Measurements from ENCODE around the gene BANF2. TPM values are rescaled to one million over a fixed set of nuclear protein-coding genes. Genes with fewer than 3 reads are reported as not detected.

BANF2 gene
- total and polyA plus RNA-seq, 2 of the 13 experiments (the other 11 are each of a cell fraction or from before 2014, with no cell fraction given) = 0.35 TPM; not detected in 1

- TF ChIP-seq, protein P1, sequence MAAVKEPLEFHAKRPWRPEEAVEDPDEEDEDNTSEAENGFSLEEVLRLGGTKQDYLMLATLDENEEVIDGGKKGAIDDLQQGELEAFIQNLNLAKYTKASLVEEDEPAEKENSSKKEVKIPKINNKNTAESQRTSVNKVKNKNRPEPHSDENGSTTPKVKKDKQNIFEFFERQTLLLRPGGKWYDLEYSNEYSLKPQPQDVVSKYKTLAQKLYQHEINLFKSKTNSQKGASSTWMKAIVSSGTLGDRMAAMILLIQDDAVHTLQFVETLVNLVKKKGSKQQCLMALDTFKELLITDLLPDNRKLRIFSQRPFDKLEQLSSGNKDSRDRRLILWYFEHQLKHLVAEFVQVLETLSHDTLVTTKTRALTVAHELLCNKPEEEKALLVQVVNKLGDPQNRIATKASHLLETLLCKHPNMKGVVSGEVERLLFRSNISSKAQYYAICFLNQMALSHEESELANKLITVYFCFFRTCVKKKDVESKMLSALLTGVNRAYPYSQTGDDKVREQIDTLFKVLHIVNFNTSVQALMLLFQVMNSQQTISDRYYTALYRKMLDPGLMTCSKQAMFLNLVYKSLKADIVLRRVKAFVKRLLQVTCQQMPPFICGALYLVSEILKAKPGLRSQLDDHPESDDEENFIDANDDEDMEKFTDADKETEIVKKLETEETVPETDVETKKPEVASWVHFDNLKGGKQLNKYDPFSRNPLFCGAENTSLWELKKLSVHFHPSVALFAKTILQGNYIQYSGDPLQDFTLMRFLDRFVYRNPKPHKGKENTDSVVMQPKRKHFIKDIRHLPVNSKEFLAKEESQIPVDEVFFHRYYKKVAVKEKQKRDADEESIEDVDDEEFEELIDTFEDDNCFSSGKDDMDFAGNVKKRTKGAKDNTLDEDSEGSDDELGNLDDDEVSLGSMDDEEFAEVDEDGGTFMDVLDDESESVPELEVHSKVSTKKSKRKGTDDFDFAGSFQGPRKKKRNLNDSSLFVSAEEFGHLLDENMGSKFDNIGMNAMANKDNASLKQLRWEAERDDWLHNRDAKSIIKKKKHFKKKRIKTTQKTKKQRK (IDR thresholded peaks at IDR 0.05; ENCODE audit: low read length) = no peak
- no peak for TF ChIP-seq PBX3 (CRISPR knock-in tag; IDR thresholded peaks at IDR 0.05; ENCODE audit: borderline replicate concordance)
- TF ChIP-seq FOXO4 (CRISPR knock-in tag; conservative IDR thresholded peaks at IDR 0.05) = no peak
- TF ChIP-seq, protein P2, sequence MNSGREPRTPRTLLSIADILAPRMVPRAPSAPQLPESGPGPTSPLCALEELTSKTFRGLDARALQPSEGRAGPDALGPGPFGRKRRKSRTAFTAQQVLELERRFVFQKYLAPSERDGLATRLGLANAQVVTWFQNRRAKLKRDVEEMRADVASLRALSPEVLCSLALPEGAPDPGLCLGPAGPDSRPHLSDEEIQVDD (CRISPR knock-in tag; IDR thresholded peaks at IDR 0.05; ENCODE audit: borderline replicate concordance) = no peak; the same call in 1 of the 2 replicates
- peak; percentile 93 for TF ChIP-seq ZNF746 (CRISPR knock-in tag; IDR thresholded peaks at IDR 0.05)
- TF ChIP-seq ZNF136 (CRISPR knock-in tag; IDR thresholded peaks at IDR 0.05; ENCODE audit: low read depth) = no peak
- no peak for TF ChIP-seq ZNF282 (IDR thresholded peaks at IDR 0.05; ENCODE audit: partially characterized antibody)
- peak; percentile 100 for TF ChIP-seq FOXP4 (CRISPR knock-in tag; IDR thresholded peaks at IDR 0.05)
- peak; percentile 88 for TF ChIP-seq ATF7-NPFF (CRISPR knock-in tag; IDR thresholded peaks at IDR 0.05; ENCODE audit: low read depth)
- TF ChIP-seq, protein P3, sequence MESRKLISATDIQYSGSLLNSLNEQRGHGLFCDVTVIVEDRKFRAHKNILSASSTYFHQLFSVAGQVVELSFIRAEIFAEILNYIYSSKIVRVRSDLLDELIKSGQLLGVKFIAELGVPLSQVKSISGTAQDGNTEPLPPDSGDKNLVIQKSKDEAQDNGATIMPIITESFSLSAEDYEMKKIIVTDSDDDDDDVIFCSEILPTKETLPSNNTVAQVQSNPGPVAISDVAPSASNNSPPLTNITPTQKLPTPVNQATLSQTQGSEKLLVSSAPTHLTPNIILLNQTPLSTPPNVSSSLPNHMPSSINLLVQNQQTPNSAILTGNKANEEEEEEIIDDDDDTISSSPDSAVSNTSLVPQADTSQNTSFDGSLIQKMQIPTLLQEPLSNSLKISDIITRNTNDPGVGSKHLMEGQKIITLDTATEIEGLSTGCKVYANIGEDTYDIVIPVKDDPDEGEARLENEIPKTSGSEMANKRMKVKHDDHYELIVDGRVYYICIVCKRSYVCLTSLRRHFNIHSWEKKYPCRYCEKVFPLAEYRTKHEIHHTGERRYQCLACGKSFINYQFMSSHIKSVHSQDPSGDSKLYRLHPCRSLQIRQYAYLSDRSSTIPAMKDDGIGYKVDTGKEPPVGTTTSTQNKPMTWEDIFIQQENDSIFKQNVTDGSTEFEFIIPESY (CRISPR knock-in tag; IDR thresholded peaks at IDR 0.05) = peak; percentile 72
- no peak for TF ChIP-seq TIGD3 (CRISPR knock-in tag; IDR thresholded peaks at IDR 0.05; ENCODE audit: borderline replicate concordance)
- TF ChIP-seq PTBP1 (IDR thresholded peaks at IDR 0.05; ENCODE audit: low read depth, low read length, poor library complexity, severe bottlenecking) = no peak
- 0 out of 2 replicates have a peak, but pooled peaks have one; percentile 6 for TF ChIP-seq ZNF775 (CRISPR knock-in tag; IDR thresholded peaks at IDR 0.05; ENCODE audit: borderline replicate concordance)
- no peak for TF ChIP-seq ZNF207 (IDR thresholded peaks at IDR 0.05; ENCODE audit: borderline replicate concordance)
- TF ChIP-seq RXRA (CRISPR knock-in tag; IDR thresholded peaks at IDR 0.05) = peak; percentile 87
Measured at GRCh38 chr20:17684077-17684888, 15.5 kb upstream of the BANF2 start (continued).

Measured in HepG2 (cell line).